ENCODE measurements around the gene PCDHGA1. TPM values are rescaled to one million over a fixed set of nuclear protein-coding genes. Genes with fewer than 3 reads are reported as not detected.

The PCDHGA1 gene
- total RNA-seq, 1 experiment from 2014 or later, result 0.04 TPM

GRCh38 chr5:141475625-141476131, 145.4 kb downstream of the PCDHGA1 start, which contains the start of gene PCDHGC3:
Gene PCDHGC3 (plus strand): TSS chr5:141475966. CDS start chr5:141476117, 151 bp downstream.
- no TSS peak for BruUV-seq (replicated peaks)
- DNase-seq, result no peak
- intact Hi-C loops (cut with micrococcal nuclease), result no loop called here

GRCh38 chr5:141476132-141476911, 146.0 kb downstream of the PCDHGA1 start:
- Histone ChIP-seq H3K9me3 (ENCODE audit: low read length) (no peaks in the 10 kb centered on the region), H3K9ac (ENCODE audit: low read length) (no peak overlapping the region), H3K9me2 (replicated peaks; ENCODE audit: low read length) (no peaks in the 10 kb centered on the region), H3K79me2 (ENCODE audit: low read length) (no peaks in the 10 kb centered on the region), H3K4me3 (ENCODE audit: low read length) (no peak overlapping the region), H4K20me1 (ENCODE audit: low read length) (no peaks in the 10 kb centered on the region), H3K27me3 (ENCODE audit: low read length) (no peaks in the 10 kb centered on the region), H3K36me3 (ENCODE audit: low read depth, low read length) (no peaks in the 10 kb centered on the region; the same call in 1 of the 2 replicates), H2AFZ (ENCODE audit: low read length) (no peak overlapping the region), H3K27ac (ENCODE audit: low read length) (no peak overlapping the region), H3F3A (ENCODE audit: low read length, unreplicated experiment) (no peaks in the 10 kb centered on the region), H3K4me2 (ENCODE audit: low read length) (no peak overlapping the region), H3K4me1 (ENCODE audit: insufficient read depth, low read length) (no peaks in the 10 kb centered on the region)
- ATAC-seq (no peak), DNase-seq (no peak)
- intact Hi-C loops (cut with micrococcal nuclease), result no loop called here
- TF ChIP-seq EZH2 (IDR thresholded peaks at IDR 0.05; ENCODE audit: low read length, unreplicated experiment), result no peak
- no peak for TF ChIP-seq CTCF (conservative IDR thresholded peaks at IDR 0.05; ENCODE audit: low read depth, low read length)
- TF ChIP-seq EZH2phosphoT487 (IDR thresholded peaks at IDR 0.05; ENCODE audit: borderline replicate concordance, low read length), result no peak
- ChIA-PET POLR2A (ENCODE audit: unreplicated experiment) (no interaction called here), CTCF (no interaction called here)
- no TSS peak for BruUV-seq (replicated peaks)

More at GRCh38 chr5:141475625-141476131, 145.4 kb downstream of the PCDHGA1 start, which contains the start of gene PCDHGC3:
- TF ChIP-seq CTCF (conservative IDR thresholded peaks at IDR 0.05; ENCODE audit: low read depth, low read length) (no peak), EZH2 (IDR thresholded peaks at IDR 0.05; ENCODE audit: low read length, unreplicated experiment) (no peak), EZH2phosphoT487 (IDR thresholded peaks at IDR 0.05; ENCODE audit: borderline replicate concordance, low read length) (no peak)
- Histone ChIP-seq H4K20me1 (ENCODE audit: low read length) (no peaks in the 10 kb centered on the region), H3K27ac (ENCODE audit: low read length) (no peak within 1 kb of the TSS), H3K9me2 (replicated peaks; ENCODE audit: low read length) (no peaks in the 10 kb centered on the region), H3K36me3 (ENCODE audit: low read depth, low read length) (no peaks in the 10 kb centered on the region; the same call in 1 of the 2 replicates), H3F3A (ENCODE audit: low read length, unreplicated experiment) (no peaks in the 10 kb centered on the region), H3K4me1 (ENCODE audit: insufficient read depth, low read length) (no peaks in the 10 kb centered on the region), H3K4me3 (ENCODE audit: low read length) (no peak within 1 kb of the TSS), H3K9ac (ENCODE audit: low read length) (no peak within 1 kb of the TSS), H3K79me2 (ENCODE audit: low read length) (no peaks in the 10 kb centered on the region), H3K9me3 (ENCODE audit: low read length) (no peaks in the 10 kb centered on the region), H3K4me2 (ENCODE audit: low read length) (no peak within 1 kb of the TSS), H3K27me3 (ENCODE audit: low read length) (no peaks in the 10 kb centered on the region), H2AFZ (ENCODE audit: low read length) (no peak within 1 kb of the TSS)
- ChIA-PET CTCF (no interaction called here), POLR2A (ENCODE audit: unreplicated experiment) (no interaction called here)
- ATAC-seq, result no peak

- Histone ChIP-seq H3K9me3 (ENCODE audit: low read length) (no peaks in the 10 kb centered on the region), H3K79me2 (ENCODE audit: low read length) (no peaks in the 10 kb centered on the region), H3K4me1 (ENCODE audit: insufficient read depth, low read length) (no peaks in the 10 kb centered on the region), H3K9me2 (replicated peaks; ENCODE audit: low read length) (no peaks in the 10 kb centered on the region), H3F3A (ENCODE audit: low read length, unreplicated experiment) (no peaks in the 10 kb centered on the region), H4K20me1 (ENCODE audit: low read length) (no peaks in the 10 kb centered on the region), H3K9ac (ENCODE audit: low read length) (no peak overlapping the region), H3K4me3 (ENCODE audit: low read length) (no peak overlapping the region), H2AFZ (ENCODE audit: low read length) (no peak overlapping the region), H3K27me3 (ENCODE audit: low read length) (no peaks in the 10 kb centered on the region), H3K4me2 (ENCODE audit: low read length) (no peak overlapping the region), H3K27ac (ENCODE audit: low read length) (no peak overlapping the region), H3K36me3 (ENCODE audit: low read depth, low read length) (no peaks in the 10 kb centered on the region; the same call in 1 of the 2 replicates)
- BruUV-seq (replicated peaks), result no TSS peak
- ChIA-PET CTCF (no interaction called here), POLR2A (ENCODE audit: unreplicated experiment) (no interaction called here)
- intact Hi-C loops (cut with micrococcal nuclease), result no loop called here
- no peak for DNase-seq
- no peak for ATAC-seq
- TF ChIP-seq EZH2 (IDR thresholded peaks at IDR 0.05; ENCODE audit: low read length, unreplicated experiment) (no peak), CTCF (conservative IDR thresholded peaks at IDR 0.05; ENCODE audit: low read depth, low read length) (no peak), EZH2phosphoT487 (IDR thresholded peaks at IDR 0.05; ENCODE audit: borderline replicate concordance, low read length) (no peak)
These were observed 146.8 kb downstream of the PCDHGA1 start for GRCh38 chr5:141477044-141477575.
